ENCODE results near the gene CORIN. TPM values are rescaled to one million over a fixed set of nuclear protein-coding genes. Genes with fewer than 3 reads are reported as not detected.

Gene CORIN, protein sequence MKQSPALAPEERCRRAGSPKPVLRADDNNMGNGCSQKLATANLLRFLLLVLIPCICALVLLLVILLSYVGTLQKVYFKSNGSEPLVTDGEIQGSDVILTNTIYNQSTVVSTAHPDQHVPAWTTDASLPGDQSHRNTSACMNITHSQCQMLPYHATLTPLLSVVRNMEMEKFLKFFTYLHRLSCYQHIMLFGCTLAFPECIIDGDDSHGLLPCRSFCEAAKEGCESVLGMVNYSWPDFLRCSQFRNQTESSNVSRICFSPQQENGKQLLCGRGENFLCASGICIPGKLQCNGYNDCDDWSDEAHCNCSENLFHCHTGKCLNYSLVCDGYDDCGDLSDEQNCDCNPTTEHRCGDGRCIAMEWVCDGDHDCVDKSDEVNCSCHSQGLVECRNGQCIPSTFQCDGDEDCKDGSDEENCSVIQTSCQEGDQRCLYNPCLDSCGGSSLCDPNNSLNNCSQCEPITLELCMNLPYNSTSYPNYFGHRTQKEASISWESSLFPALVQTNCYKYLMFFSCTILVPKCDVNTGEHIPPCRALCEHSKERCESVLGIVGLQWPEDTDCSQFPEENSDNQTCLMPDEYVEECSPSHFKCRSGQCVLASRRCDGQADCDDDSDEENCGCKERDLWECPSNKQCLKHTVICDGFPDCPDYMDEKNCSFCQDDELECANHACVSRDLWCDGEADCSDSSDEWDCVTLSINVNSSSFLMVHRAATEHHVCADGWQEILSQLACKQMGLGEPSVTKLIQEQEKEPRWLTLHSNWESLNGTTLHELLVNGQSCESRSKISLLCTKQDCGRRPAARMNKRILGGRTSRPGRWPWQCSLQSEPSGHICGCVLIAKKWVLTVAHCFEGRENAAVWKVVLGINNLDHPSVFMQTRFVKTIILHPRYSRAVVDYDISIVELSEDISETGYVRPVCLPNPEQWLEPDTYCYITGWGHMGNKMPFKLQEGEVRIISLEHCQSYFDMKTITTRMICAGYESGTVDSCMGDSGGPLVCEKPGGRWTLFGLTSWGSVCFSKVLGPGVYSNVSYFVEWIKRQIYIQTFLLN
- total RNA-seq, result 25.0 TPM

DNA sequence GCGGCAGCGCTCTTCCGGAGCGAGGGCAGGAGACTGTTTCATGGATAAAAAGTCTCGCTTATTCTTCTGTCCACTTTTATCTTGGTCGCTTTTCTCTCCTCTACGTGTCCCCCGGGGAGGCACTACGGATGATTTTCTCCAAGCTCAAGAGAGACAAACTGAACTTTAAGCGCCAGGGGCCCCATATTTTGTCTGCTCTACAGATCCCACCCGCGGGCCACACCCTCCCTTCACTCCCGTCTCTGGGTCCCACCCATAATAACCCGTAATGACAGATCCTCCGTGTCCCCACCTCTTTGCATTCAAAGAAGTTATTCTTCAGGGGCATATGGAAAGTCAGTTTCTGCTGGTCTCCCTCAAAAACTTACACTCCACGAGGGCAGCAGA lies at the start of gene CORIN:
Gene CORIN (minus strand): TSS at position 160 of the 387 bp plus-strand sequence. CDS start 118 bp downstream, at position 42.
- no peak for DNase-seq (ENCODE audit: low spot score)

- no peak for DNase-seq (ENCODE audit: low spot score)
Measured at GRCh38 chr4:47882228-47882627, 44.4 kb upstream of the CORIN start.

DNA sequence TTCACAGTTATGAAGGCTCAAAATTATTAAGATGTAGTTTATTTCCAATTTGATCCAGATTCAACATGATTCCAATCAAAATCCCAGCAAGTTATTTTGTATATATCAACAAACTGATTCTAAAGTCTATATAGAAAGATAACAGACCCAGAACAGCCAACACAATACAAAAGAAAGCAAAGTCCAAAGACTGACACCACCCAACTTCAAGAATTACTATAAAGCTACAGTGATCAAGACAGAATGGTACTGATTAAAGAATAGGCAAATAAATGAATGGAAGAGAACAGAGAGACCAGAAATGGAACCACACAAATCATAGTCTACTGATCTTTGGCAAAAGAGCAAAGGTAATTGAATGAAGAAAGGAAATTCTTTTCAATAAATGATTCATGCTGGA lies 41.6 kb upstream of the CORIN start:
- no peak for DNase-seq (ENCODE audit: low spot score)

- DNase-seq (ENCODE audit: low spot score), result no peak
Measured at GRCh38 chr4:47876784-47877546, 39.1 kb upstream of the CORIN start.

DNA sequence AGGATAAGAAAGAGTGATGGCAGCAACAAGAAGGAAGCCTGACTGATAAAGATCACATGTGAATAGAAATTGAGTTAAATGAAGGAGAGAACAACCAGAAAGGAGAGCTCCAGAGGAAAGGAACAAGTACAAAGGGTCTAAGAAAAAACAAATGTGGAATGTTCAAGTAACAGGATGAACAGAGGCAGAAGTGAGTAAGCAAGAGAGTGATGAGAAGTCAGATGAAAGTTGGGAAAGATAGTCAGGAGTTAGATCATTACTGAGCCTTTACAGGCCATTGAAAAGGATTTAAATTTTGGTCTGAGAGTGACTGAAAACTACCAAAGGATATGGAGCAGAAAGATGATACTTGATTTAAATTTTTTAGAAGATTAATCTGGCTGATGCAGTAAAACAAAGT lies 38.4 kb upstream of the CORIN start:
- no peak for DNase-seq (ENCODE audit: low spot score)

DNA sequence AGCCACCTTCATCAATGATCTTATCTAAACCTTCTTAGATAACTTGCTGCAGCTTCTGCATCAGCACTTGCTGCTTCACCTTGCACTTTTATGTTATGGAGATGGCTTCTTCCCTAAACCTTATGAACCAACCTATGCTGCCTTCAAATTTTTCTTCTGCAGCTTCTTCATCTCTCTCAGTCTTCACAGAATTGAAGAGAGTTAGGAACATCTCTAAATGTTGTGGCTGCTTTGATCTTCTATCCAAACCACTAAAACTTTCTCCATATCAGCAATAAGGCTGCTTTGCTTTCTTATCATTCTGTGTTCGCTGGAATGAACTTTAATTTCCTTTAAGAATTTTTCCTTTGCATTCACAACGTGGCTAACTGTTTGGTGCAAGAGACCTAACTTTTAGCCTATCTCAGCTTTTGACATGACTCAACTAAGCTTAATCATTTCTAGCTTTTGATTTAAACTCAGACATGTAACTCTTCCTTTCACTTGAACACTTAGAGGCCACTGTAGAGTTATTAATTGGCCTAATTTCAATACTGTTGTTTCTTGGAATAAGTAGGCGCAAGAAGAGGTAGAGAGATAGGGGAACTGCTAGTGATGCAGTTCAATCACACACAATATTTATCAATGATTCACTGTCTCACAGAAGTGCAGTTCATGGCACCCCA lies 36.1 kb upstream of the CORIN start:
- DNase-seq (ENCODE audit: low spot score), result no peak

GRCh38 chr4:47863486-47863885 lies 25.6 kb upstream of the CORIN start:
- no peak for DNase-seq (ENCODE audit: low spot score)

DNA sequence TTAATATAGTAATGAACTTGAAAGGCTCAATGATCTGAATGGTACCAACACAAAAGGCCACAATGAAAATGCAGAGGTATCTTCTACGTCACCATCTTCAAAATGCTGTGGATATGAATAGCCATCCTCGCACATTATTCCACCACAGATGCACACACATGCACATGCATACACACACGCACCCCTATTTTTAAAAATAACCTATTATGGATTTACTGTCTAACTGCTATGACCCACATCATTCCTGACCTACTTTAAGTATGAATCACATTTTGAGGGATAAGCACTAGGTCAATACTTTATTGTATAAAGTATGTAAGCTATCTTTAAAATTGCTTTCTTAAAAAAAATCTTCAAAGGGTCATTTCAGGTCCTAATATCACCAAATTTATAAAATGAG lies 24.4 kb upstream of the CORIN start:
- DNase-seq (ENCODE audit: low spot score), result no peak

- no peak for DNase-seq (ENCODE audit: low spot score)
Measured at GRCh38 chr4:47860305-47860704, 22.4 kb upstream of the CORIN start.

- no peak for DNase-seq (ENCODE audit: low spot score)
Measured at GRCh38 chr4:47858006-47858405, 20.1 kb upstream of the CORIN start.

- no peak for DNase-seq (ENCODE audit: low spot score)
Measured at GRCh38 chr4:47856713-47857112, 18.8 kb upstream of the CORIN start.

GRCh38 chr4:47855350-47855749 lies 17.5 kb upstream of the CORIN start:
- no peak for DNase-seq (ENCODE audit: low spot score)

DNA sequence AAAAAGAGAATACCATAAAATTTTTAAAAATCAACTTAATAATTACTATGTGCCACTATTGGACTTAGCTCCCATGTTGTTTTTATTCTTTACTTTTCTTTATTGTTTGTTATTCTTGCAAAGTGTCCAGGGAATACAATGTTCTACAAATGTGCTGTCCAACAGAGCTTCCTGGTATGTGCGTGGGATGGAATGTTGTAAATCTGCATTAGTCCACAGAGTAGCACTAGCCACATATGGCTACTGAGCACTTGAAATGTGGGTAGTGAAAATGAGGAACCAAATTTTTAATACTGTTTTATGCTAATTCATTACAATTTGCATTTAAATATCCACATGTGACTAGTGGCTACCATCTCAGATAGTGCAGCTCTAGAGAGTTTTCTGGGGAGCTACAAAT lies 14.3 kb upstream of the CORIN start:
- no peak for DNase-seq (ENCODE audit: low spot score)

DNA sequence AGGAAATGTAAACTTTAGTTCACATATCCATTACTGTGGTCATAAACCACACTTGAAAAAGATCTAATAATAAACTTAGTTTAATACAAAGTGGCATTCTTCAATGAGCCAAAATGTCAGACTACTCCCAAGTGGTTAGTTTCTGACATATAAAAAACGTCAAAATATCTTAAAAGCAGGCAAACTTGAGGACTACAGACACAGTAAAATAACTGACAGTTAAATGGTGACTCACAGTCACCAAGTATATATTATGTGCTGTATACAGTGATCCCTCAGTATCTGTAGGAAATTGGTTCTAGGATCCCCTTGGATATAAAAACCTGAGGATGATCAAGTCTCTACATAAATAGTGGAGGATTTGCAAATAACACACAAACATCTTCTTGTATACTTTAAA lies 11.6 kb upstream of the CORIN start:
- no peak for DNase-seq (ENCODE audit: low spot score)

GRCh38 chr4:47848041-47848440 lies 10.2 kb upstream of the CORIN start:
- no peak for DNase-seq (ENCODE audit: low spot score)

DNA sequence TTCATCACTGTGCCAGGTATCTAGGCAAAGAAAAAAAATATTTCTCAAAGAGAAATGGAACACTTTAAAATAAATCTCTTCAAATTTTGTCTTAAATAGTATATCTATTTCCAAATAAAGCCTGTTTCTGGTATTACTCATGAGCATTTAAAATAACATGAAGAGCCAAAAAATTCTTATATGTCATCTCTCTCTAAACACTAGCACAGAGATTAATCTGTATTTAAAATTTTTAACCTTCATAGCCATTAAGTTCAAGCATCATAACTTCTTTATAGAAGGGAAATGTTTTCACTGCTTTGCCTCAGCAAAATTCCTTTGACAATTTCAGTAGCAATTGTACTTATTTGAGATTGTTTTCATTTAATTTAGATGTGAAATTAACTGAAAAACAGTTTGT lies 5.1 kb upstream of the CORIN start:
- no peak for DNase-seq (ENCODE audit: low spot score)

GRCh38 chr4:47840291-47840690 lies 2.4 kb upstream of the CORIN start:
- DNase-seq (ENCODE audit: low spot score), result no peak

GRCh38 chr4:47839259-47839658 lies 1.4 kb upstream of the CORIN start:
- DNase-seq (ENCODE audit: low spot score), result no peak

DNA sequence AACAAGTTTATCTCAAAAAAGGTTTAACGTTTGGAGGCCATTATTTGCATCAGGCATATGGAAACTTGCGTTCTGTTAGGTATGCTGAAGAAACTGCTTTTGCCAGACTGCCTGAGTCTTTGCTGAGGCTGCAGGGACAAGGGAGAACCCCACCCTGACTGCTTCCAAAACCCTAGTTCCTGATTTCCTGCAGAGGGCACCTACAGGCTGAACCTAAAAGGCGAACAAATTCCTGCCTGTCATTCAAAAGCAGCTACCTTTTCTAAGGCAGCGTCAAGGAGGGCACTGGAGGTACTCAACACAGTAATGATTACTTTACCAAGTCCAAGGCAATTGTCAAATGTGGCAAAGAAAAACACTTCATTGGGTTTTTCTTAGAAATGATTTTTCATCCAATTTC lies 578 bp upstream of the CORIN start:
- DNase-seq (ENCODE audit: low spot score), result no peak

- DNase-seq (ENCODE audit: low spot score), result peak; percentile 54
Measured at GRCh38 chr4:47837094-47837907, 566 bp downstream of the CORIN start.

Measured in ureter (tissue), 1 donor.